Measurements from ENCODE around the gene GPRC5A. TPM values are rescaled to one million over a fixed set of nuclear protein-coding genes. Genes with fewer than 3 reads are reported as not detected.

The GPRC5A gene
- total RNA-seq, 2 donors from 2014 or later: 0.15 to 1.0 TPM

DNA sequence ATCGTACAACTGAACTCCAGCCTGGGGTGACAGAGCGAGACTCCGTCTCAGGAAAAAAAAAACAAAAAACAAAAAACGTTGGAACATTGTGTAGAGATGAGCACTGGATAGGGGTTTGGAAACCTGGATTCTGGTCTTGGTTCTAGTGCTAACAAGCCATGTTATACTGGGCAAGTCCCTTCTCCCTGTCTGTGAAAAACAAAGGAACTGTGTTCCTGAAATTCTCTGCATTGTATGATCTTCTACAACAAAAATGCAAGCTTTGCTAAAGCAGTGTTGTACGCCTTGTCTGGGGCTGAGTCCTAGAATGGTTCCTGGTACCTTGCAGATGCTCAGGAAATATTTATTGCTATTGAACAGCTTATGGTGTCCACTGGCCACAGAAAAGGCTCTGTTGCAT, 47.2 kb downstream of the GPRC5A start:
- WGBS, 2 experiments (ENCODE audit: insufficient coverage in 1 of 2, insufficient read length in 1 of 2): 86 to 88% methylated on average over 5 of the region's 5 CpGs
- Histone ChIP-seq H3K4me1 (ENCODE audit: control insufficient read depth, insufficient read depth, low read length) (peaks cover 4% of the 10 kb centered on the region), H3K27ac (ENCODE audit: low read depth, low read length) (no peak overlapping the region), H3K36me3 (ENCODE audit: control insufficient read depth, insufficient read depth, low read length) (no peaks in the 10 kb centered on the region), H3K27me3 (ENCODE audit: control insufficient read depth, insufficient read depth, low read length, poor library complexity, severe bottlenecking) (no peaks in the 10 kb centered on the region), H3K4me3 (ENCODE audit: low read length) (no peak overlapping the region), H3K9me3 (ENCODE audit: control insufficient read depth, low read length) (no peaks in the 10 kb centered on the region), H3K9ac (ENCODE audit: extremely low read depth, low read length, poor library complexity, severe bottlenecking) (no peak overlapping the region)
- no peak for TF ChIP-seq CTCF (conservative IDR thresholded peaks at IDR 0.05)
- no peaks in the 10 kb centered on the region for H3K27me3 Mint-ChIP-seq (ENCODE audit: insufficient read depth)
- no peaks in the 10 kb centered on the region for H3K9me3 Mint-ChIP-seq
- no peak overlapping the region for H3K27ac Mint-ChIP-seq
- no peak for DNase-seq
- peaks cover 11% of the 10 kb centered on the region for H3K4me1 Mint-ChIP-seq
- H3K36me3 Mint-ChIP-seq (ENCODE audit: low read depth): peaks cover 2% of the 10 kb centered on the region
- no peak overlapping the region for H3K4me3 Mint-ChIP-seq

DNA sequence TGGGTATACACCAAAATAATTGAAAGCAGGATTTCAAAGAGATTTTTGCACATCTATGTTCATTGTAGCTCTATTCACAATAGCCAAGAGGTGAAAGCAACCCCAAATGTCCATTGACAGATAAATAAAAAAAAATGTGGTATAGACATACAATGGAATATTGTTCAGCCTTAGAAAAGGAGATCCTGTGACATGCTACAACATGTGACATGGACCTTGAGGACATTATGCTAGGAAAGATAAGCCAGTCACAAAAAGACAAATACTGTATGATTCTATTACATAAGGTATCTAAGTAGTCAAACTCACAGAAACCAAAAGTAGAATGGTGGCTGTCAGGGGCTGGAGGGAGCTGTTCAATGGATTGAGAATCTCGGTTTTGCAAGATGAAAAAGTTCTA, 48.5 kb downstream of the GPRC5A start:
- WGBS, 2 experiments (ENCODE audit: insufficient coverage in 1 of 2, insufficient read length in 1 of 2): 89 to 100% methylated on average over 1 of the region's 1 CpG
- no peak overlapping the region for H3K27ac Mint-ChIP-seq
- no peak overlapping the region for H3K4me3 Mint-ChIP-seq
- no peaks in the 10 kb centered on the region for H3K27me3 Mint-ChIP-seq (ENCODE audit: insufficient read depth)
- Histone ChIP-seq H3K36me3 (ENCODE audit: control insufficient read depth, insufficient read depth, low read length) (no peaks in the 10 kb centered on the region), H3K9me3 (ENCODE audit: control insufficient read depth, low read length) (no peaks in the 10 kb centered on the region), H3K27ac (ENCODE audit: low read depth, low read length) (no peak overlapping the region), H3K4me1 (ENCODE audit: control insufficient read depth, insufficient read depth, low read length) (no peaks in the 10 kb centered on the region), H3K27me3 (ENCODE audit: control insufficient read depth, insufficient read depth, low read length, poor library complexity, severe bottlenecking) (no peaks in the 10 kb centered on the region), H3K4me3 (ENCODE audit: low read length) (no peak overlapping the region), H3K9ac (ENCODE audit: extremely low read depth, low read length, poor library complexity, severe bottlenecking) (no peak overlapping the region)
- H3K36me3 Mint-ChIP-seq (ENCODE audit: low read depth): peaks cover 2% of the 10 kb centered on the region
- no peaks in the 10 kb centered on the region for H3K9me3 Mint-ChIP-seq
- no peak for TF ChIP-seq CTCF (conservative IDR thresholded peaks at IDR 0.05)
- no peaks in the 10 kb centered on the region for H3K4me1 Mint-ChIP-seq
- DNase-seq: no peak

- Mint-ChIP-seq H3K9me3 (no peaks in the 10 kb centered on the region), H3K4me1 (no peaks in the 10 kb centered on the region), H3K27ac (no peak overlapping the region), H3K36me3 (ENCODE audit: low read depth) (peaks cover 2% of the 10 kb centered on the region), H3K4me3 (no peak overlapping the region), H3K27me3 (ENCODE audit: insufficient read depth) (no peaks in the 10 kb centered on the region)
- H3K4me1 ChIP-seq (ENCODE audit: control insufficient read depth, insufficient read depth, low read length): no peaks in the 10 kb centered on the region
- no peak overlapping the region for H3K9ac ChIP-seq (ENCODE audit: extremely low read depth, low read length, poor library complexity, severe bottlenecking)
- H3K4me3 ChIP-seq (ENCODE audit: low read length): no peak overlapping the region
- H3K9me3 ChIP-seq (ENCODE audit: control insufficient read depth, low read length): no peaks in the 10 kb centered on the region
- no peak overlapping the region for H3K27ac ChIP-seq (ENCODE audit: low read depth, low read length)
- no peak for DNase-seq
- WGBS, 2 experiments (ENCODE audit: insufficient coverage in 1 of 2, insufficient read length in 1 of 2): 92 to 97% methylated on average over 5 to 10 of the region's 10 CpGs
- H3K36me3 ChIP-seq (ENCODE audit: control insufficient read depth, insufficient read depth, low read length): no peaks in the 10 kb centered on the region
- H3K27me3 ChIP-seq (ENCODE audit: control insufficient read depth, insufficient read depth, low read length, poor library complexity, severe bottlenecking): no peaks in the 10 kb centered on the region
- TF ChIP-seq CTCF (conservative IDR thresholded peaks at IDR 0.05): no peak
Observed at GRCh38 chr12:12941450-12942350, 50.3 kb downstream of the GPRC5A start.
